Activated CD4-positive, alpha-beta T cell treated with anti-CD3 and anti-CD28 coated beads for 4 hours (primary cell): ENCODE data around the gene ACSL5.
"Not testable (repeated sequence)": the region's sequence is repeated elsewhere in the genome, so short reads cannot be mapped to it uniquely, and the experiment has no call there.

ENCODE experiments used
- DNase-seq, 2 donors: peaks; one replicate each; pipeline ENCODE4 v3.0.0-alpha.2; 2020

ACSL5 gene

DNA sequence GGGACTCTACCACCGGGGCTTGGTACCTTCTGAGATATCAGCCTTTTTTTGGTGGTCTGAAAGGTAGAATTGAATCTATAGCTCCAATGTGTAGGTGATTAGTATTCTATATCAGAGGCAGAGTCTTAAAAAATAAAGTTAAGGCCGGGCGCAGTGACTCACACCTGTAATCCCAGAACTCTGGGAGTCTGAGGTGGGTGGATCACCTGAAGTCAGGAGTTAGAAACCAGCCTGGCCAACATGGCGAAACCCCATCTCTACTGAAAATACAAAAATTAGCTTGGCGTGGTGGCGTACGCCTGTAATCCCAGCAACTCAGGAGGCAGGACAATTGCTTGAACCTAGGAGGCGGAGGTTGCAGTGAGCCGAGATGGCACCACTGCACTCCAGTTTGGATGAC, 3.2 kb downstream of the ACSL5 start:
- DNase-seq, result not testable (repeated sequence)

- no peak for DNase-seq
These were observed 5.8 kb downstream of the ACSL5 start for GRCh38 chr10:112379635-112380296.

DNA sequence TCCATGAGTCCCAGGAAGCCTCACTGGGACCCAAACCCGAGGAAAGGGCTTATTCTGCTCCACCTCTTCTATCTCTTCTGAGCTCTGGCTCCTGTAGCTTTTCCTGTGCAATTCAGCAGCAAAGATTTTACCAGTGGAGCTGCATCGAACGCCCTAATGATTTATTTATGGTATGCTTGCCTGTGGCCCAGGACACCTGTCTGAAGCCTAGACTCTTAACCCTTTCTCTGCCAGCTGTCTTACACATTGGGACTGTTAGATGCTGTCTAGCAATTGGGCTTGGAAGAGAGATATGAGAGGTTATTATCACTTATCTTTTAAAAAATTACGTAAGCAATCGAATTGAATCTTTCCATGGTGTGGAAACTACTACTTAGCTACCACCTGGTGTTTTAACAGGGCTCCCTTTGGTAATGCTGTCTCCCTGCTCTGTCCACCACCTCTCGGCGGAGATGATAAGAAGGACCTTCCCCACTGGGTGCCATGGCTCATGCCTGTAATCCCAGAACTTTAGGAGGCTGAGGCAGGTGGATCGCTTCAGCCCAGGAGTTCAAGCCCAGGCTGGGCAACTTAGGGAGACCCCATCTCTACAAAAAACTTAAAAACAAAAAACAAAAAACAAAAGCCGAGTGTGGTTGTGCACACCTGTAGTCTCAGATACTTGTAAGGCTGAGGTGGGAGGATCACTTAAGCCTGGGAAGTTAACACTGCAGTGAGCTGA, 8.8 kb downstream of the ACSL5 start:
- no peak for DNase-seq

DNA sequence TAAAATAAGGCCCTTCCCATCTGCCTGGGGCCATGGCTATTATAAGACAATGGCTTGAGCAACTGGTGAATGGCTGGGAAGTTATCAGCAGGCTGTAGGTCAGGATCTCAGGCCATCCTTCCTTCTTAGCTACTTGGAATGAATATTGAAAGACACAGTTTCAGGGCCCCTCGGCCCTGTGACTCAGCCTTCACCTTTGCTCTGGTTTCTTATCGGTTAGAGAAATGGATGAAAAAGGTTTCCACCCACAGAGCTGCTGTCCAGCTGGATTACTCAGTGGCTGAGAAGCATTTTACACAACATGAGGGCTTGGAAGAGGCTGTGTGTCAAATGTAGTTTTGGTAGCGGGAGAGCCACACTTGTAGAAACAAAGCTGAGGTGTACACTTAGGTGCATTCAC, 9.4 kb downstream of the ACSL5 start:
- no peak for DNase-seq

DNA sequence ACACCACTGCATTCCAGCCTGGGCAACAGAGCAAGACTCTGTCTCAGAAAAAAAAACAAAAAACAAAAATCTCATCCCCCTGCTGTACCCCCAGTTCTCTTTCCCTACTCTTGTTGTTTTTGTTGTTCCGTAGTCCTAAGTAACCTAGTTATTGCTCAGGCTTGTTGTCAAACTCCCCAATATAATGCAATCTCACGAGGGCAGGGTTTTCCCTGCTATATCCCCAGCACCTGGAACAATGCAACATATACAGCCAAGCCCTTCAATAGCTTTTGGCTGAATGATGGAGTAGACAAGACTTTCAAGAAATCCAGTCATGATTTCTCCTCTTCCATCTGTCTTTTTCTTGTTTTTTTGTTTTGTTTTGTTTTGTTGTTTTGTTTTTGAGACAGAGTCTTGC, 10.2 kb downstream of the ACSL5 start:
- DNase-seq, result no peak

DNA sequence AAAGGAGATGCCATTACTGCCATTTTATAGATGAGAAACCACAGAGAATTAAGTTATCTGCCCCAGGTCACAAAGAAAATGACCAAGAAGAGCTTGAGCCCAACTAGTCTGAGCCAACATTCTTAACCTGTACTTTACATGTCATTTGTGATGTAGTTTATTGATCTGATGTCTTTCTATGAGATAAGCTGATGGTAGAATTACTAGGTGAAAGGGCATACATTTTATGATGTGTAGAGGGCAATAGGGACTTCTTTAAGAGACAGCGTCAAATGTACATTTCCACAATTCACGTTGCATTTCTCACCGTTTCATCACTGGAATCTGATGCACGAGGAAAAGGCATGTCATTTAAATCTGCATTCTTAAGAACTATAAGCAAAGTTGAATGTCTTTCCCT, 11.3 kb downstream of the ACSL5 start:
- DNase-seq, result no peak

DNA sequence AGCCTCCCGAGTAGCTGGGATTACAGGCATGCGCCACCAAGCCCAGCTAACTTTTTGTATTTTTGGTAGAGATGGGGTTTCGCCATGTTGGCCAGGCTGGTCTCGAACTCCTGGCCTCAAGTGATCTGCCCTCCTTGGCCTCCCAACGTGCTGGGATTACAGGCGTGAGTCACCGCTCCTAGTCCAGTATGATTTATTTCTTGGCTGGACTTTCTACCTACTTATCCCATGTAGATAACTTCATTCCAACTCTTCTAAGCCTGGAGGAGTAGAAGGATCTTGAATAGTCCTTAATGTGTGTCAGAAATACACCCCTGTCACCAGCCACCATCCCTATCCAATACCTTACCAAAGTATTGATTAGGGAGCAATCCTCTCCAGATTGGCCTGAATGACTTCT, 14.1 kb downstream of the ACSL5 start:
- not testable (repeated sequence) for DNase-seq

- no peak for DNase-seq
These were observed 14.6 kb downstream of the ACSL5 start for GRCh38 chr10:112388548-112388947.

DNA sequence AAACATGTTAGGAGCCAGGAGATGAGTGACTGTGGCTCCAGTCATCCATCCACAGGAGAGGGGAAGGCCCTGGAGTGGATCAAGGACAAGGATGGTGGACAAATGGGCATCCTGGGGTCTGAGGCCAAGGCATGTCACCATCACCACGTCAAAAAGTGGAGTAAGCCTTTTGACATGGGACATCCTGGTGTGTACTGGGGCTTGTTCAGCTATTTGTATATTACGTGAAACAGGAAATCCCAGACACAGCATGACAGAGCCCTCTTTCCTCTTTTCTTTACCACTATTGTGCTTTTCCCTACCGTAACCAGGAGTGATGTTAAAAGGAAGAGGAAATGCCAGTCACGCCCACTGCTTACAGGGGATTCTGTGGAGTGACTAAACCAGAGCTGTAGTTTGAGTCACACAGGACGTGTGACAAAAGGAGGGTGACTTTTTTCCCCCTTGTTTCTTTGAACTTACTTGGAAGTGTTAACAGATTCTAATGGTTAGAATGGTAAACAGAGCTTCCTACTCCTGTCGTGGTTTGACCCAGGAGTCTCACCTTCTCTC, 15.4 kb downstream of the ACSL5 start:
- peak; percentile 29 to 59 for DNase-seq

DNA sequence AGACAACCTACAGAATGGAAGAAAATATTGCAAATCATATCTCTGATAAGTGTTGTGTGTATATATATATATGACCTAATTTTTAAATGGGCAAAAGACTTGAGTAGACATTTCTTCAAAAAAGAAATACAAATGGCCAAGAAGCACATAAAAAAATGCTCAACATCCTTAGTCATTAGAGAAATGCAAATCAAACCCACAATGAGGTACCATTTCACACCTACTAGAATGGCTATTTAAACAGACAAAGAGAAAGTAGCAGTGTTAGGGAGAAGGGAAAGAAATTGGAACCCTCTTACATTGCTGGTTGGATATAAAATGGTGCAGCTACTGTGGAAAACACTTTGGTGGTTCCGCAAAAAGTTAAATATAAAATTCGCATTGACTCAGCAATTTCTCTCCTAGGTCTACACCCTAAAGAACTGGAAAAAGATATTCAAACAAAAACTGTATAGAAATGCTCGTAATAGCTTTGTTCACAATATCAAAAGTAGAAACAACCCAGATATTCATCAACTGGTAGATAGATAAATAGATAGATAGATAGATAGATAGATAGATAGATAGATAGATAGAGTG, 16.3 kb downstream of the ACSL5 start:
- DNase-seq, result no peak

DNA sequence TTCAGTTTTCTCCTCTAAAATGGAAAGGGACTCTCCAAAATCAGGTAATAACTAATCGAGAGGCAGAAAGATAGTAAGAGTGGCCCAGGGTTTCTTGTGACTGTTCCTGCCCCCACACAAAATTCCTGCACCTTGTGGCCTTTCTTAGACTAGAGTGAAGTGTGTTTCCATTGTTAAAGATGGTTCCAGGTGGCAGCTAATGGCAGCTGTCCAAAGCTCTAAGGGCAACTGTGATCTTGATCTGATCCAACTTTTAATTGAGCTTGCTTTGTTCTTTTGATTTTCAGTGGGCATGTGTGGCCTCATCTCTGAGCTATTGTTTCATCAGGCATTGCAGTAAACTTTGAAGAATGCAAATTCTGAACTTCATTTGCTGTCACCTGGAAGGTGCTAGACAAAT, 19.4 kb downstream of the ACSL5 start:
- no peak for DNase-seq

GRCh38 chr10:112393827-112394226, 19.9 kb downstream of the ACSL5 start:
- DNase-seq, result no peak

DNA sequence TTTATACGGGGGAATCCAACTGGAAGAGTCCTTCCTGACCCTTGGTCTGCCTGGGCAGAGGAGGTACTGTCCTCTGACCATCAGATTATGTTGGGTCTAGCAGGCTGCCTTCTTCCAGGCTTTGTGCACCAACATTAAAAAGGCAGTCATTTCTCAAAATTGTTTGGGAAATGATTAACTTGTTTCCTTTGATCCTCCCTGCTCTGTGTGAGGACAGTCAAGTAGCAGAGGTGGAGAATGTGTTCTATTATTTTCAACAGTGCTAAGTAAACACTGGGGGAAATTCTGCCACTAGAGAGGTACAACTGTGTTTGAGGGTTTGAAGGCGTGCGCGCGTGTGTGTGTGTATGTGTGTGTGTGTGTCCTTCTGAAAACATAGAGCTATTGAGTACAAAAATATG, 20.6 kb downstream of the ACSL5 start:
- DNase-seq, result no peak

DNA sequence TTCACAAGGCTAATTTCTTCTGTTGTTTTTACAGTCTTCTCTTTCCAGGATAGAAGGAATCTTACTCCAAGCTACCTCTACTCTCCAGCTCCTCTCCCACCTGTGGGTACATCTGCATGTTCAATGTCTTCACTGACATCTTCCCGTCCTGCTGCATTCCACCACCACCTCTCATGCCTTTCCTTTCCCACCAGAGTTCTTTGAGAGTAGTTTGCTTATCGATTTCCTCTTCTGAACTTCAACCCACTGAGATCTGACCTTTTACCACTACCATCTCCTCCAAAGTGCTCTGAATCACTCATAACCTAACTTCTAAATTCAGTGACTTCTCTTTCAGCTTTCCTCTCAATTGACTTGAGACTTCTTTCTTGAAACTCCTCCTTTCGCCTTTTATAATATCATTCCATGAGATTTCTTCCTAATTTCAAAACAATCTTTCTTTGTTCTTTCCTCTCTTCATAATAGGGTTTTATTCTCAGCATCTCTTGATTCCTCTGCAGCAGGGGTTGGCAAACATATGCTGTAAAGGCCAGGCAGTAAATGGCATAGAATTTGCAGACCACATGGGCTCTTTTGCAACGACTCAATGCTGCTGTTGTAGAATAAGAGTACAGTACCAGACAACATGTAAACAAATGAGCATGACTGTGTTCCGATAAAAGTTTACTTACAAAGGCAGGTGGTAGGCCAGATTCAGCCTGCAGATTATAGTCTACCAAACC, 22.1 kb downstream of the ACSL5 start:
- DNase-seq, result no peak

GRCh38 chr10:112397592-112397991, 23.7 kb downstream of the ACSL5 start:
- no peak for DNase-seq

- DNase-seq, result no peak
These were observed 29.0 kb downstream of the ACSL5 start for GRCh38 chr10:112402917-112403316.

GRCh38 chr10:112404617-112405016, 30.7 kb downstream of the ACSL5 start:
- DNase-seq, result no peak

GRCh38 chr10:112406806-112407205, 32.9 kb downstream of the ACSL5 start:
- not testable (repeated sequence) for DNase-seq

GRCh38 chr10:112407696-112408095, 33.8 kb downstream of the ACSL5 start:
- DNase-seq, result no peak

GRCh38 chr10:112409299-112409698, 35.4 kb downstream of the ACSL5 start:
- DNase-seq, result no peak

- no peak for DNase-seq
These were observed 35.8 kb downstream of the ACSL5 start for GRCh38 chr10:112409755-112410154.

DNA sequence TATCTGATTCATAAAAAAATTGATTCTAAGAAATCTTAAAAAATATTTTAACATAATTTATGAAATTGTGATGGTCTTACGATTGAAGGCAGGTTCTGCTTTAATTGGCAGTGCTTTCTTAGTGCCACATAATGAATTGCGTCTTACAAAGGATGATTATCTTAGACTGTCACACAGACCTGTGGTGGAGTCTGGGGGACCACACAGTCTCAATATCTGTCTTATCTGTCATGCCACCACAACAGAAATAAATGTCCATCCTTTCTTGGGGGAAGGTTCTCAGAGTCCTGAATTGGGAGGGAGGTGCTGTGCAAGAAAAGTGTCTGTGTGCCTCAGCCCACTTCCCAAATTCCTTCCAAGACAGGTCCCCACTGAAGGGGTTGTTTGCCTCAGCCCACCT, 38.8 kb downstream of the ACSL5 start:
- no peak for DNase-seq

DNA sequence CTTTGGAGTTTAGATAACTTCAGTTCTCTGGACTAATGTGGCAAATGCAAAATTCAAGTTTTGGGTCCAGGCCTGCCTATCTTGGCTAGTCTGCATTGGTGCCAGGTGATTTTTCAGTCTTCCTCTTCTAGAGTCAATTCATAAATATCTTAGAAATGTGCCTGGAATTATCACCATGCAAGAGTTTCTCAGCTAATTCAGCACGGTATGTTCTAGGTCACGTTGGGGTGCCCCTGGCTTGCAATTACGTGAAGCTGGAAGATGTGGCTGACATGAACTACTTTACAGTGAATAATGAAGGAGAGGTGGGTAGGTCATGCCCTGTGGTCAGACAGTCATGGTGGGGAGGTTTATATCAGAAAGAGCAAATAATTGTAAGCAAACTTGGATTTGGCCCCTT, 47.8 kb downstream of the ACSL5 start:
- no peak for DNase-seq
